ENCODE measurements around the gene TINCR.
A peak's percentile ranks its signal among the peaks of the same experiment; 100 is the strongest.

Gene TINCR

GRCh38 chr19:5579697-5580096 lies 11.9 kb upstream of the TINCR start:
- H3K4me3 Mint-ChIP-seq, result no peak overlapping the region
- H3K4me1 Mint-ChIP-seq (ENCODE audit: low read depth), result peaks cover 15% of the 10 kb centered on the region
- no peak for DNase-seq
- no peaks in the 10 kb centered on the region for H3K9me3 Mint-ChIP-seq
- H3K27ac Mint-ChIP-seq, result no peak overlapping the region
- H3K36me3 Mint-ChIP-seq (ENCODE audit: low read depth), result peaks cover 24% of the 10 kb centered on the region
- no peaks in the 10 kb centered on the region for H3K27me3 Mint-ChIP-seq

GRCh38 chr19:5579286-5579685 lies 11.5 kb upstream of the TINCR start:
- Mint-ChIP-seq H3K4me1 (ENCODE audit: low read depth) (peaks cover 15% of the 10 kb centered on the region), H3K36me3 (ENCODE audit: low read depth) (peaks cover 20% of the 10 kb centered on the region), H3K9me3 (no peaks in the 10 kb centered on the region), H3K4me3 (no peak overlapping the region), H3K27me3 (no peaks in the 10 kb centered on the region), H3K27ac (no peak overlapping the region)
- DNase-seq, result no peak

- DNase-seq, result peak; percentile 83
- H3K27me3 Mint-ChIP-seq, result no peaks in the 10 kb centered on the region
- H3K9me3 Mint-ChIP-seq, result no peaks in the 10 kb centered on the region
- H3K4me1 Mint-ChIP-seq (ENCODE audit: low read depth), result peaks cover 15% of the 10 kb centered on the region
- no peak overlapping the region for H3K4me3 Mint-ChIP-seq
- peaks cover 14% of the 10 kb centered on the region for H3K36me3 Mint-ChIP-seq (ENCODE audit: low read depth)
- no peak overlapping the region for H3K27ac Mint-ChIP-seq
These were observed 10.5 kb upstream of the TINCR start for GRCh38 chr19:5578097-5578846.

- Mint-ChIP-seq H3K9me3 (no peaks in the 10 kb centered on the region), H3K36me3 (ENCODE audit: low read depth) (peaks cover 2% of the 10 kb centered on the region), H3K4me3 (no peak overlapping the region), H3K27me3 (no peaks in the 10 kb centered on the region), H3K27ac (no peak overlapping the region), H3K4me1 (ENCODE audit: low read depth) (peaks cover 15% of the 10 kb centered on the region)
- no peak for DNase-seq
These were observed 7.8 kb upstream of the TINCR start for GRCh38 chr19:5575590-5575989.

- Mint-ChIP-seq H3K9me3 (no peaks in the 10 kb centered on the region), H3K4me1 (ENCODE audit: low read depth) (peaks cover 7% of the 10 kb centered on the region), H3K4me3 (no peak overlapping the region), H3K27me3 (peaks cover 10% of the 10 kb centered on the region), H3K27ac (no peak overlapping the region), H3K36me3 (ENCODE audit: low read depth) (no peaks in the 10 kb centered on the region)
- no peak for DNase-seq
These were observed 5.0 kb upstream of the TINCR start for GRCh38 chr19:5572556-5573286.

GRCh38 chr19:5571777-5572176 lies 4.0 kb upstream of the TINCR start:
- peaks cover 10% of the 10 kb centered on the region for H3K27me3 Mint-ChIP-seq
- H3K36me3 Mint-ChIP-seq (ENCODE audit: low read depth), result no peaks in the 10 kb centered on the region
- no peak overlapping the region for H3K4me3 Mint-ChIP-seq
- H3K4me1 Mint-ChIP-seq (ENCODE audit: low read depth), result peaks cover 5% of the 10 kb centered on the region
- H3K27ac Mint-ChIP-seq, result no peak overlapping the region
- no peak for DNase-seq
- H3K9me3 Mint-ChIP-seq, result no peaks in the 10 kb centered on the region

- Mint-ChIP-seq H3K4me3 (no peak overlapping the region), H3K4me1 (ENCODE audit: low read depth) (no peaks in the 10 kb centered on the region), H3K36me3 (ENCODE audit: low read depth) (no peaks in the 10 kb centered on the region), H3K27ac (no peak overlapping the region), H3K27me3 (peaks cover 15% of the 10 kb centered on the region), H3K9me3 (no peaks in the 10 kb centered on the region)
- DNase-seq, result no peak
These were observed 236 bp upstream of the TINCR start for GRCh38 chr19:5567970-5568407.

GRCh38 chr19:5564930-5565329 lies 2.8 kb downstream of the TINCR start:
- Mint-ChIP-seq H3K27me3 (peaks cover 36% of the 10 kb centered on the region), H3K9me3 (peaks cover 7% of the 10 kb centered on the region), H3K27ac (no peak overlapping the region), H3K36me3 (ENCODE audit: low read depth) (no peaks in the 10 kb centered on the region), H3K4me1 (ENCODE audit: low read depth) (no peaks in the 10 kb centered on the region), H3K4me3 (no peak overlapping the region)
- DNase-seq, result no peak

GRCh38 chr19:5563935-5564612 lies 3.7 kb downstream of the TINCR start:
- Mint-ChIP-seq H3K4me3 (no peak overlapping the region), H3K27ac (no peak overlapping the region), H3K4me1 (ENCODE audit: low read depth) (no peaks in the 10 kb centered on the region), H3K9me3 (peaks cover 7% of the 10 kb centered on the region), H3K27me3 (peaks cover 33% of the 10 kb centered on the region), H3K36me3 (ENCODE audit: low read depth) (no peaks in the 10 kb centered on the region)
- DNase-seq, result no peak

- Mint-ChIP-seq H3K27me3 (peaks cover 28% of the 10 kb centered on the region), H3K4me3 (no peak overlapping the region), H3K27ac (no peak overlapping the region), H3K36me3 (ENCODE audit: low read depth) (no peaks in the 10 kb centered on the region), H3K9me3 (peaks cover 7% of the 10 kb centered on the region), H3K4me1 (ENCODE audit: low read depth) (no peaks in the 10 kb centered on the region)
- DNase-seq, result no peak
These were observed 4.7 kb downstream of the TINCR start for GRCh38 chr19:5563008-5563431.

- H3K9me3 Mint-ChIP-seq, result peaks cover 7% of the 10 kb centered on the region
- no peaks in the 10 kb centered on the region for H3K4me1 Mint-ChIP-seq (ENCODE audit: low read depth)
- H3K36me3 Mint-ChIP-seq (ENCODE audit: low read depth), result no peaks in the 10 kb centered on the region
- H3K4me3 Mint-ChIP-seq, result no peak overlapping the region
- H3K27me3 Mint-ChIP-seq, result peaks cover 32% of the 10 kb centered on the region
- no peak overlapping the region for H3K27ac Mint-ChIP-seq
- no peak for DNase-seq
These were observed 5.5 kb downstream of the TINCR start for GRCh38 chr19:5562280-5562679.

- H3K27me3 Mint-ChIP-seq, result peaks cover 39% of the 10 kb centered on the region
- DNase-seq, result no peak
- H3K36me3 Mint-ChIP-seq (ENCODE audit: low read depth), result no peaks in the 10 kb centered on the region
- H3K4me3 Mint-ChIP-seq, result no peak overlapping the region
- peaks cover 7% of the 10 kb centered on the region for H3K9me3 Mint-ChIP-seq
- no peak overlapping the region for H3K27ac Mint-ChIP-seq
- H3K4me1 Mint-ChIP-seq (ENCODE audit: low read depth), result no peaks in the 10 kb centered on the region
These were observed 6.2 kb downstream of the TINCR start for GRCh38 chr19:5561559-5561958.

GRCh38 chr19:5560156-5560555 lies 7.6 kb downstream of the TINCR start:
- no peak overlapping the region for H3K4me3 Mint-ChIP-seq
- no peaks in the 10 kb centered on the region for H3K36me3 Mint-ChIP-seq (ENCODE audit: low read depth)
- DNase-seq, result no peak
- H3K4me1 Mint-ChIP-seq (ENCODE audit: low read depth), result no peaks in the 10 kb centered on the region
- H3K27me3 Mint-ChIP-seq, result peaks cover 40% of the 10 kb centered on the region
- H3K27ac Mint-ChIP-seq, result no peak overlapping the region
- H3K9me3 Mint-ChIP-seq, result peaks cover 7% of the 10 kb centered on the region

GRCh38 chr19:5559804-5560133 lies 8.0 kb downstream of the TINCR start:
- H3K4me1 Mint-ChIP-seq (ENCODE audit: low read depth), result no peaks in the 10 kb centered on the region
- peaks cover 40% of the 10 kb centered on the region for H3K27me3 Mint-ChIP-seq
- no peaks in the 10 kb centered on the region for H3K36me3 Mint-ChIP-seq (ENCODE audit: low read depth)
- H3K4me3 Mint-ChIP-seq, result no peak overlapping the region
- peaks cover 7% of the 10 kb centered on the region for H3K9me3 Mint-ChIP-seq
- H3K27ac Mint-ChIP-seq, result no peak overlapping the region
- no peak for DNase-seq

GRCh38 chr19:5558101-5558621 lies 9.6 kb downstream of the TINCR start:
- Mint-ChIP-seq H3K27ac (no peak overlapping the region), H3K4me1 (ENCODE audit: low read depth) (no peaks in the 10 kb centered on the region), H3K27me3 (peaks cover 36% of the 10 kb centered on the region), H3K9me3 (peaks cover 7% of the 10 kb centered on the region), H3K4me3 (no peak overlapping the region), H3K36me3 (ENCODE audit: low read depth) (no peaks in the 10 kb centered on the region)
- no peak for DNase-seq

All from activated T-cell treated with anti-CD3 and anti-CD28 coated beads, Interleukin-2, amount 50 U/mL, for 24 hours (primary cell).